Gastroesophageal sphincter (tissue), 4 donors: ENCODE results near the gene PAXX. TPM values are rescaled to one million over a fixed set of nuclear protein-coding genes. Genes with fewer than 3 reads are reported as not detected.

Experiments used
- ATAC-seq: fragments of 150-250 bp; one replicate; pipeline ENCODE4 v1.9.1; 2016; ENCODE audit warnings: mild to moderate bottlenecking, moderate library complexity
- H3K27ac ChIP-seq, 4 donors: fragments of 200-600 bp; sonication (generic) in 3 of 4; 1 replicate in 3 of 4; 2 replicates in 1 of 4; pipeline ENCODE4 v1.5.1; 2016 to 2019
- H3K27me3 ChIP-seq: fragments of 200-600 bp; sonication (generic); one replicate; pipeline ENCODE4 v1.5.1; 2019
- H3K36me3 ChIP-seq, 2 donors: fragments of 200-600 bp; sonication (generic); one replicate each; pipeline ENCODE4 v1.5.1; 2019; ENCODE audit warnings: control low read depth in 1 of 2
- H3K4me1 ChIP-seq, 3 donors: fragments of 200-600 bp; sonication (generic); 1 replicate in 2 of 3; 2 replicates in 1 of 3; pipeline ENCODE4 v1.5.1; 2016 to 2019; ENCODE audit warnings: control low read depth in 2 of 3
- H3K4me3 ChIP-seq, 2 donors: fragments of 200-600 bp; sonication (generic); one replicate each; pipeline ENCODE4 v1.5.1; 2019; ENCODE audit warnings: mild to moderate bottlenecking in 1 of 2, moderate library complexity in 1 of 2
- H3K9me3 ChIP-seq, 3 donors: fragments of 200-600 bp; sonication (generic); one replicate each; pipeline ENCODE4 v1.5.1; 2017 to 2019; ENCODE audit warnings: control low read depth in 2 of 3
- CTCF ChIP-seq, 4 experiments: fragments of 200-600 bp in 2 of 4; fragments of 450-650 bp in 2 of 4; sonication (generic) in 1 of 4; IDR thresholded peaks; one replicate each; pipeline ENCODE4 v1.5.1; 2017 to 2019; ENCODE audit warnings: antibody characterized with exemption in 4 of 4, mild to moderate bottlenecking in 2 of 4, moderate library complexity in 2 of 4
- EP300 ChIP-seq: sonication (generic); formaldehyde crosslinking; IDR thresholded peaks from one replicate; pipeline ENCODE4 v1.6.1; 2017; ENCODE audit warnings: antibody characterized with exemption, mild to moderate bottlenecking
- POLR2A ChIP-seq, 2 donors: fragments of 450-650 bp; IDR thresholded peaks; one replicate each; pipeline ENCODE4 v1.6.1; 2017; ENCODE audit warnings: antibody characterized with exemption in 2 of 2, mild to moderate bottlenecking in 2 of 2, moderate library complexity in 1 of 2
- POLR2AphosphoS5 ChIP-seq: sonication (generic); formaldehyde crosslinking; IDR thresholded peaks from one replicate; pipeline ENCODE4 v1.6.1; 2017; ENCODE audit warnings: antibody characterized with exemption
- WGBS, 2 donors: methylation state at CpG; one replicate each; pipeline ENCODE4 v1.1.5; 2018; ENCODE audit warnings: low coverage in 1 of 2; 5-methylcytosine and 5-hydroxymethylcytosine counted together
- total RNA-seq, 4 donors: library from RNA; depleted of rRNA; stranded (reverse); fragments of >200 nt; gene quantifications; one replicate each; pipeline ENCODE4 v1.1.0, GENCODE V29; 2016

Gene PAXX
- total RNA-seq, 4 donors from 2014 or later: 24.2 to 42.6 (median 36.1) TPM

GRCh38 chr9:136961279-136962065 is 30.8 kb upstream of the PAXX start:
- Histone ChIP-seq H3K9me3 (no peaks in the 10 kb centered on the region), H3K36me3 (no peaks in the 10 kb centered on the region), H3K27ac (no peak overlapping the region), H3K4me1 (peaks cover 0 to 8% (median 8%) of the 10 kb centered on the region in 3 donors), H3K27me3 (peaks cover 27% of the 10 kb centered on the region), H3K4me3 (no peak overlapping the region)
- peak; percentile 67 for ATAC-seq
- WGBS, 2 donors: 73% methylated on average over 1 of the region's 23 CpGs; no CpG with 5 or more reads in 1 of the 2 donors
- TF ChIP-seq POLR2AphosphoS5: no peak

GRCh38 chr9:136962163-136962562 is 30.1 kb upstream of the PAXX start:
- H3K27me3 ChIP-seq: peaks cover 28% of the 10 kb centered on the region
- no peak for ATAC-seq
- no peak for TF ChIP-seq EP300
- TF ChIP-seq POLR2A (IDR thresholded peaks at IDR 0.05): no peak
- no peak for TF ChIP-seq CTCF (IDR thresholded peaks at IDR 0.05)
- no peak for TF ChIP-seq POLR2AphosphoS5
- no peak overlapping the region for H3K4me3 ChIP-seq
- peaks cover 0 to 8% (median 8%) of the 10 kb centered on the region in 3 donors for H3K4me1 ChIP-seq
- H3K36me3 ChIP-seq: no peaks in the 10 kb centered on the region
- WGBS, 2 donors: 97 to 98% methylated on average over 6 to 8 of the region's 9 CpGs
- no peak overlapping the region for H3K27ac ChIP-seq
- H3K9me3 ChIP-seq: no peaks in the 10 kb centered on the region

- Histone ChIP-seq H3K4me3 (no peak overlapping the region), H3K27ac (no peak overlapping the region), H3K9me3 (no peaks in the 10 kb centered on the region), H3K36me3 (no peaks in the 10 kb centered on the region), H3K4me1 (peaks cover 0 to 8% (median 8%) of the 10 kb centered on the region in 3 donors), H3K27me3 (peaks cover 30% of the 10 kb centered on the region)
- ATAC-seq: no peak
- WGBS, 2 donors: 60% methylated on average over 2 of the region's 11 CpGs; no CpG with 5 or more reads in 1 of the 2 donors
- no peak for TF ChIP-seq CTCF (IDR thresholded peaks at IDR 0.05)
- no peak for TF ChIP-seq POLR2AphosphoS5
- no peak for TF ChIP-seq EP300
- no peak for TF ChIP-seq POLR2A (IDR thresholded peaks at IDR 0.05)
Observed at GRCh38 chr9:136962701-136963248, 29.4 kb upstream of the PAXX start.

GRCh38 chr9:136963341-136963740 is 28.9 kb upstream of the PAXX start:
- no peaks in the 10 kb centered on the region for H3K9me3 ChIP-seq
- no peak overlapping the region for H3K4me3 ChIP-seq
- TF ChIP-seq CTCF (IDR thresholded peaks at IDR 0.05) (no peak), POLR2A (IDR thresholded peaks at IDR 0.05) (no peak), POLR2AphosphoS5 (no peak), EP300 (no peak)
- H3K27ac ChIP-seq: no peak overlapping the region
- no CpG with 5 or more reads among the region's 15 CpGs for WGBS, 2 donors
- peaks cover 0 to 8% (median 8%) of the 10 kb centered on the region in 3 donors for H3K4me1 ChIP-seq
- peaks cover 36% of the 10 kb centered on the region for H3K27me3 ChIP-seq
- no peaks in the 10 kb centered on the region for H3K36me3 ChIP-seq
- ATAC-seq: no peak

- ATAC-seq: no peak
- H3K4me1 ChIP-seq: peaks cover 0 to 8% (median 8%) of the 10 kb centered on the region in 3 donors
- no peak overlapping the region for H3K27ac ChIP-seq
- no peak for TF ChIP-seq EP300
- TF ChIP-seq CTCF (IDR thresholded peaks at IDR 0.05): no peak
- no peak for TF ChIP-seq POLR2A (IDR thresholded peaks at IDR 0.05)
- TF ChIP-seq POLR2AphosphoS5: no peak
- H3K9me3 ChIP-seq: no peaks in the 10 kb centered on the region
- no peak overlapping the region for H3K4me3 ChIP-seq
- H3K36me3 ChIP-seq: no peaks in the 10 kb centered on the region
- peaks cover 39% of the 10 kb centered on the region for H3K27me3 ChIP-seq
- WGBS, 2 donors: no CpG with 5 or more reads among the region's 12 CpGs
Observed at GRCh38 chr9:136963751-136964150, 28.5 kb upstream of the PAXX start.
